HG03571 (cell line): ENCODE results near the gene MAD1L1.

ENCODE experiments used
- ATAC-seq: cut with Tn5 transposase; IDR thresholded peaks from one replicate; pipeline ENCODE4 v1.9.1; 2021; ENCODE audit not compliant: unreplicated experiment

Gene MAD1L1

DNA sequence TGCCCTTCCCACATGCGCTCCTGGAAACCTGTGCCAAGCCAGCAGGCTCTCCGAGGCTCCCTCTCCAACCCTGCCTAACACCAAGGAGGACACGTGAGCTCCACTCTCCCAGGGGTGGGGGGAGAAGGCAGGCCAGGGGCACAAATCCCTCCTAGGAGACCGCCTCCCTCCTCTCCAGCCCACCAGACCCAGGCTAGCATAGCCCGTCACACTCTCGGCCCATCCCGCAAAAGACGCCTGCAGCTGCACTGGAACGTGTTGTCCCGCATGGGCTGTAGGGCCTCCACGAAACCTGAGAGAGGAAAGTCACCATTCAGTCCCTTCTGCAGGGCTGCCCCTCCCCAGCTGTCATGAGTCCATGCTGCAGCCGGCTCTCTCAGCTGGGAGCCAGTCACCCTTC lies 126.3 kb downstream of the MAD1L1 start:
- no peak for ATAC-seq

DNA sequence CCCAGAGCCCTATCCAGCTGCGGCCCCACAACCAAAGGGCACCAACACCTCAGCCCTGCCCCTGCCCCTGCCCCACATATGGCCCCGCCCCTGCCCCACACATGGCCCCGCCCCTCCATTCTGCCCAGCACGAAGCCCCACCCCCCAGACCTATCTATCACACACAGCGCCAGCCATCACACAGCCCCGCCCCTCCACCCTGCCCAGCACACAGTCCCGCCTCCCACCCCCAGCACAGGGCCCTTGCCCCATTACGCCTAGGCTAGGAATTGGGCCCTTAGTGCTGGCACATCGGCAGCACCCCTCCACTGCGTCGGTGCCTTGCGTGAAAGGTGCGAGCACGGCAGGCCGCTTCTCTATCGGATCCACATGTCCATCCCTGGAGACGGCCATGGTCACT lies 126.8 kb downstream of the MAD1L1 start:
- ATAC-seq, result no peak

DNA sequence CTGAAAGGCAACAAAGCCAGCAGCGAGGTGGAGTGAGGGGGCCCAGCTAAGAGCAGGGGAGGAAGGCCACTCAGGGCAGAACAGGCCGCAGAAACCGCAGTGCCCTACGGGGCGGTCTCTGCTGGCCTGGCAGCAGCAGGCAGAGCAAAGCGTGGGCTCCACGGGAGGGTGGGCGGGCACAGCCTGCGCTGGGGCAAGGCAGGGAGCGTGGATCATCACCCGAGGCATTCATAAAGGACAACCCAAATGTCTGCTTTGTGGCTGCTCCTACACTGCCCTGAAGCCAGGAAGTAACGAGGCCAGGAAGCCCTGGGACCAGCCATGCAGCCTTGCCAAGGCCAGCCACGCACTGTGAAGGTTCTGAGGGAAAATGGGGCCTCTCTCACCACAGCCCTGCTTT lies 127.5 kb downstream of the MAD1L1 start:
- ATAC-seq, result no peak

DNA sequence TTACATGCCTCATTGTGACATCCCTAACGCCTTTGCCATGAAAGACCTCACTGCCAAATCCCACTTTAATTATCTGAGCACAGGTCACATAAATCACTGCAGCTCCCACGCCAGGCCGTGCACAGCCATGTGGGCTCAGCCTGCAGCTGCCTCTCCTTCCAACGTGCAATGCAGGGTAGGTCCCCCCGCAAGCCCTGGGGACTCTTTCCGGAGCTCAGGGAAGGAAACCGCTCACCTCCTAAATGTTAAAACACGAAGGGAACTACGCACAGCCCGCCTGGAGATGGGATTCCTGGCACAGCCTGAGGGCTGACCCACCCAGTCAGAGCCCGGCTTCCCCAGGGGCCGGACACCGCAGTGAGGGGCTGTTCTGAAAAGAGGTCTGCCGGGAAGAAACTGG lies 128.0 kb downstream of the MAD1L1 start:
- no peak for ATAC-seq

DNA sequence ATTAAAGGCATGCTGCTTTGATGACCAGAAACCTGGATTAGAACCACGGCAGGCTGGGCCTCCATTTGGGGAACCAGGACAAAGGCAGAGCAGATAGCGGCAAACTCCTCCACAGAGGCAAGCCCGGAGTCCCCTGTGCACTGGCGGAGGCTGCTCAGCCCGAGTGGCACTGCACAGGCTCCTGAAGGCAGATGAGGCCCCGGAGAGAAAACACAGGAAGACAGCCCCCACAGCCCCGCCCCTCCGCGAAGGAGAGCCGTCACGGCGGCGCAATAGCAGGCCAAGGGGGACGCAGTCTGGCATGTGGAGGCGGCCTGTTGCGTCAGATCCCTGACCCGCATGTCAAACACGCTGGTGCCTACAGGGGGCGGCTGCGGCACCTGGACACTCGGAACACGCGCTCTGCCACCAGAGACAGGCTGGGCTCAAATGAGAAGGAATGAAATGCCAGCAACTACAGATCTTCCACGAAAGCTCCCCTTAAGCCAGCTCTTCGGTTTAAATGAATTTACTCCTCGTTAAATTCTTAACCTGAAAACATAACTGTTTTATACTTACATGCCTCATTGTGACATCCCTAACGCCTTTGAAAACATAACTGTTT lies 128.5 kb downstream of the MAD1L1 start:
- ATAC-seq, result peak; percentile 44

DNA sequence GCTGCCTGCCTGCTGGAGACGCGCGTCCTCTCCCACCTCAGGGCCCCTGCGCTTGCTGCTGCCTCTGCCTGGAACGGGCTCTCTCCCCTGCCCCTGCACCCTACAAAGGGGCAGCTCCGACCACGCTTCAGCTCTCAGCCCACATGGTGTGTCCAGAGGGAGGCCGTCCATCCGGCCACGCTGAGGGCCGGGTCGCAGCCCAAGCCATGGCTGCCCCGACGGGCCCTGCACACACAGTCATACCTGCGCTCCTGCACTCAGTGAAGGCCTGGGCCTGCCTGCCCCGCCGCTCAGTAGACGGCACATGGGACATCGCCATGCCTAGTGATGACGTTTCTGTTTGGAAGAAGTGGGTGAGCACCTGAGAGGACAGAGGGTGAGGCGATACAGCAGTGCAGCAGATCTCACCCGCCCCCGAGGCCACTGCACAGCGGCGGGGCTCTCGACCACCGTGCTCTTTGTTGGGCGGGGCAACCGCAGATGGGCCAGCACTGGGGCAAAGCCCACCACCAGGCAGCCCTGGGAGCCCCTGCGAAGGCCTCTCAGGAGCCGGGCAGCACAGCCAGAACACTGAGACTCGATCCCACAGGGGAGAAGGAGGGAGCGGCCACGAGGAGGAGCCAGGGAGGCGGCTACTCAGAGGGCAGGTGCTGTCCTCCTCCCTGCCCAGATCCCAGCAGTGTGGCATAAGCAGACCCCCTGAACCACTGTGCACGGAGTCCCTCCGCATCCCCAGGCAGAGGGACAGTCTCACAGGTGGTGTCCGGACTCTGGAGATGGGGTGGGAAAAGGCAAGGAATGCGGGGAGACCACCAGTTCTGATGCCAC lies 129.5 kb downstream of the MAD1L1 start:
- no peak for ATAC-seq

DNA sequence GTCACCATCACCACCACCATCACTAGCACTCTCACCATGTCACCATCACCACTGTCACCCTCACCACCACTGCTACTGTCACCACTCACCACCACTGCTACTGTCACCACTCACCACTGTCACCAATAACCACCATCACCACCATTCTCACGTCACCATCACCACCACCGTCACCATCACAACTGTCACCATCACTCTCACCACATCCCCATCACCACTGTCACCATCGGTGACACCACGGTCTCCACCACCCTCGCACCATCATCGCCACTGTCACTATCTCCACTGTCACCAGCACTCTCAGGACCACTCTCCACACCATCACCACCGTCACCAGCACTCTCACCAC lies 130.4 kb downstream of the MAD1L1 start:
- no peak for ATAC-seq

DNA sequence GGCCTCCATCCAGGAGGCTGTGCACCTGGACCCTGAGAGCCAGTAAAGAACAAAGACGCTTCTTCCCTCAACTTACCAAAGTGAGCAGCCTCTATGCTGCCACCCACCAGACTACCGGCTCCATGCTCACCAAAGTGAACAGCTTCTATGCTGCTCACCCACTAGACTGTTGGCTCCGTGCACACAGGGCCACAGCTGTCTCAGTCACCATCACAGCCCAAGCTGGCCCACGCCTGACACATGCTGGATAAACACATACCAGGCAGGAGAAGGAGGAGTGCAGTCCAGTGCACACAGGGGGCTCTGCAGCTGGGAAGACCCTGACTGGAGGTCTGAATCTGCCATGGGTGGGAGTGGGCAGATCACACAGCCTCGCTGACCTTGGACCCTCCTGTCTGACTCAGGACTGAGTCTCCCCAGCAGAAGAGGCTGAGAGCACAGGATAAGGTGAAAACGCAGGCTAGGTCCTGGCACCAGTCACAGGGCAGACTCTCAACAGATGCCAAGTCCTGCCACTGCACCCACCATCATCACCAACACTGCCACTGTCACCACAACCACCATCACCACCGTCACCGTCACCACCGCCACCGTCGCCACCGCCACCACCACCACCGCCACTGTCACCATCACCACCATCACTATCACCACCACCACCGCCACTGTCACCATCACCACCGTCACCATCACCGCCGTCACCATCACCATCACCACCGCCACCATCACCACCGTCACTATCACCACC lies 130.9 kb downstream of the MAD1L1 start:
- ATAC-seq, result no peak

DNA sequence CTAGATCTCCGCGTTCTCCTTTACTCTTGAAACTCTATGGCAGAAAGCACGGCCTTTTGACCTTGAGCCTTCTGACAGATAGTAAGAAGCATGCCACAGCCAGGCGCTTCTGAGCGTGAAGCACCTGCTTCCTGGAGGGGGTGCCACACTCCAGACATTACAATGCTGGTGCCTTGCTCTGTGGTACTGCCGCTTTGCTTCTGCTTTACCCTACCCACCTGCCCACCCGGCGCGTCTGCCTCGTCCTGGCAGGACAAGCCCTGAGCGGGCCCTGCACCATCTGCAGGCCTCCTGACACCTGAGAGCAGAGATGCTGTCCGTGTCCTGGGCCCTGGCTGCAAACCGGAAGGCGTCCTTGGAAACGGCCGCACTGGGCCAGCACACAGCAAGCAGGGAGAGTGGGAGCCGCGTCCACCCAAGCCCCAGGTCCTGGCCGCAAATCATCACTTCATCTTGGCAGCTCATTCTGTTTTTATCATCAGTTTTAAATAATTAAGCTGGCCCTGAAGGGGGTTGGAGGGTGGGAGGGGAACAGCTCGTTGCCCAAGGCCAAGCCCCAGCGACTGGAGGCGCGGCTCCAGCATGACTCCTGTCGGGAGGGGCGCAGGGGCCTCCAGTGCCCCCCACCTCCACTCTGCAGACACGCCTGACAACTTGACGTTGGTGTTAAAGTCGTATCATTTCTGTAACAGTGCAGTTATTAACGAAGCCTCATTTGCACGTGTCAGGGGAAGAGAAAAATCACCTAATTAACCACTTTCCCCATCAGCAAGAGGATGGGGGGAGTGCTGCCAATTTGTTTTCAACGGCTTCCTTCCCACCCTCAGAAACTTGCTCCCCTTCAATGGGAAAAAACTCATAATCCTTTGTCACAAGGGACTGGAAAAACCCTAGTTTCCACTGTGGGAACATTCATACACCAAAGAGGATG lies 132.2 kb downstream of the MAD1L1 start:
- no peak for ATAC-seq

DNA sequence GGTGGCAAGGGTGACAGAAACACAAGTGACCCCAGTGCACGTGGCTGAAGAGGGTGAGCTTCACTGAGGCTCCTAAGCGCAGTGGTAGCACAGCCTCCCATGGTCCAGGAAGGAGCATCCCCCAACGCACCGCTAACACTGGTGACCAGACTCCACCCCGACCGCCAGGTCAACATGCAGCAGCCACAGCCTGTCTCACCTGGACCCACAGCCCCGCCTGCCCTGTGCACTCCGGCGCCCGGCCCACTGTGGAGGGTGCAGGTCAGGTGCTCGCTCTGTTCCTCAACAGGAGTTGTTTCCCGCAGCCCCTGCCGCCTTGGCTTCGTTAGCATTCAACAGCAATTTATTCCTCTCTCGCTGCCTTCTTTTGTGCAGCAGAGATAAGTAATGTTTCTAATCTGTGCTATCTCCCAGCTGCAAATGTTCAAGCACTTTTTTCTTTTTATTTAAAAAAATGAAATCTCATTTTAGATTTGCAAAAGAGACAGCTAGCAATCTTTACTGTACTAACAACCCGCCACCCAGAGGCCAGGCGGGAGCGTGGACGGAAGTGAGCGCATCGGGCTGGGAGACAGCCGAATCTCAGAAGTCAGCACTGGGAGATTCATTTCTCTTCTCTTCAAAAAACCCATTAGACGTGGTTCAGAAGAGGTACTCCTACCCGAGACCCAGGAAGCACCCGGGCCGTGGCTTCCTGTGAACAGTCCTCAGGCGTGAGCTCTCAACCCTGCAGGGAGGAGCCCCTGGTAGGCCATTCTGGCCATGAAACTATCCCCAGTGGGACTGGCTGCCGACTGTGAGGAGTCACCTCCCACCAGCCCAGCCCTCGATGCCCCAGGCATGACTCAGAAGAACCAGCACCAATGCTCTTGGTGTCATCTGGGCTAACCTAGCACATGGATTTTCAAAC lies 133.4 kb downstream of the MAD1L1 start:
- no peak for ATAC-seq

DNA sequence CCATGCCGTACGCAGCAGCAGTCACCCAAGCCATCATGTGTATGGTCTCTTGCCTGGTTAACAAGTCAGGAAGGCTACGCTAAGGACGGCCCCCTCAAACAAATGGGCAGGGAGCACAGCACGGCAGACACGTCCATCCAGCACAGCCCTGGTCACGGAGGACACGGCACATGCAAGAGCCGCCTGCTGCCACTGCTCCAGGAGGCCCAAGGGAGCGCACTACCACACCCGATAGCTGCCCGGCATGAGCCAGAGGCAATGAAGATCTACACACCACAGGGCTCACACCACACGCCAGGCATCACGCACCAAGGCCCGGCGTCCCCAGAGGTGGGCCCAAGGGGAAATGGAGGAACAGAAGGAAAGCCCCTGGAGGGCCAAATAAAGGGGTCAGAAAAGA lies 134.2 kb downstream of the MAD1L1 start:
- no peak for ATAC-seq

DNA sequence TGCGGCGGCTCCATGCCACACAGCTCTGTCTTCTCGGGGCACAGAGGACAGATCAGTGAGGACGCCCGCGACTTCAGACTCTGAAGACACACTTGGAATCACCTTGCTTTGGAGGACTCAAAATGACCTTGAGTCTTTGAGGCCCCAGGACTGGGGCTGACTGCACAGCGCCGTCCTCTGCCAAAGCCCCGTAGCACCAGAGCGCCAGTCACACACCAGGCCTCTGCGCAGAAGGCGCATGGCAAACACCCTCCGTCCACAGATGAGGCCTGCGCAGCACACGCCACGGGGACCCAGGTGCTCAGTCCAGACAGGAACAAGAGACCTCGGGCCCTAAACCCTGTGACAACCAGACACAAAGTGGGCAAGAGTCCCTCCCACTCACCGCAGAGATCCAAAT lies 134.7 kb downstream of the MAD1L1 start:
- no peak for ATAC-seq

DNA sequence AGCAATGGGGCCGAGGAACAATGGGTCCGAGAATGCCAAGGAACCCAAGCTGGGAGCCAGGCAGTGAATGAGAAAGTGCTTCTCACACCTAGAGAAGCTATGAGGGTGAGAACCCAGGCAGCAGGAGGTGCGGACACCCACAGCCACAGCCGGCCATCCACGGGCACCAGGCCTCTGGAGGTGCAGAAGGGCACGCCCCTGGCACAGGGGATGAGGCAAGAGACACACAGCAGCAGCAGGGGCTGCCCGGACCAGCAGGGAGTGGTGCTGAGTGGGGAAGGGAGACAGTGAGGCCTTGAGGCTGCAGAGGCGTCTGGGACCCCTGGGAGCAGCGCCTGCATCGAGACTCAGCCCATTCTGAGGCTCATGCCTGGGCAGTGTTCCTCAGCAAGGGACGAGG lies 135.3 kb downstream of the MAD1L1 start:
- no peak for ATAC-seq

DNA sequence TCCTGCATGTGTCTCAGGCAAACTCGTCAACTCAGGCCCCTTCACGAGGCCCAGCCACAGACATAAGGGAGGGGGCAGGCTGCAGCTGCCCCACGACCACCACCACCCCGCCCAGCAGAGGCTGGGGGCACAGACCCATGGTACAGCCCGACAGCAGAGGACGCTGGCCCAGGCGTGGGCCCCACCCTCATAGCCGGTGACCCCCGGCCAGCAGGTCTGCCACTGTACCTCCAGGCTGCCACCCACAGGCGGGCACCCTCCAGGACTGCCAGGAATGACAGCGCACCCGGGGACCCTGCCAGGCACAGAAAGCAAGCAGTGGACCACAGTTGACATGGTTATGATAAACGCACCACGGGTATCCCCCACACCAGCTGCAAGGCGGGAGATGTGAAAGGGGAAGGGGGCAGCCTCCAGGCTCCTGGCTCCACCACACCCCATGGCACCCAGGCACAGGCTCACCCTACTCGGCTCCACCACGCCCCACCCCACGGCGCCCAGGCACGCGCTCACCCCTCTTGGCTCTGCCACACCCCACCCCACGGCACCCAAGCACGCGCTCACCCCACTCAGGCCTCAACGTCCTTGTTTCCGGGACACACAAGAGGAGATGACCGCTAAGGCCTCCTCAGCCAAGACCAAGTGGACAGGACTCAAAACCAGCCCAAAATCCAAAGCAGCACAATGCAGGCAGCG lies 135.9 kb downstream of the MAD1L1 start:
- ATAC-seq, result no peak

DNA sequence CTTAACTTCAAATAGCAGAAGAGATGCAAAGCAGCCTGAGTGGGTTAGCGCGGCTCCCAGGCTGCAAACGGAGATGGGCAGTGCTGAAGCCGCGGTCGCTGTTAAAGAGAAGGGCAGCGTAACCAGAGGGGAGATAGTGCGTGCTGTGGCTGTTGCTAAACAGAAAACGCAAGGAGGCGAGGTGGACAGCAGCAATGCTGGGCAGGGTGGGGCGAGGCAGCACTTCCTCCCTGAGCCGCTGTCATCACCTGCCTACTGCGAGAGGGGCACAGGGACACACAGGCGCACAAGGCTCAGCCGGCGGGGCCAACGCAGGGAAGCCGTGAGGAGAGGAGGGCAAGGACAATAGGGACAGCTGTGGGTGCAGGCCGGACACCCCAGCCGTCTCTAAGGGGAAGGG lies 137.3 kb downstream of the MAD1L1 start:
- ATAC-seq, result no peak

DNA sequence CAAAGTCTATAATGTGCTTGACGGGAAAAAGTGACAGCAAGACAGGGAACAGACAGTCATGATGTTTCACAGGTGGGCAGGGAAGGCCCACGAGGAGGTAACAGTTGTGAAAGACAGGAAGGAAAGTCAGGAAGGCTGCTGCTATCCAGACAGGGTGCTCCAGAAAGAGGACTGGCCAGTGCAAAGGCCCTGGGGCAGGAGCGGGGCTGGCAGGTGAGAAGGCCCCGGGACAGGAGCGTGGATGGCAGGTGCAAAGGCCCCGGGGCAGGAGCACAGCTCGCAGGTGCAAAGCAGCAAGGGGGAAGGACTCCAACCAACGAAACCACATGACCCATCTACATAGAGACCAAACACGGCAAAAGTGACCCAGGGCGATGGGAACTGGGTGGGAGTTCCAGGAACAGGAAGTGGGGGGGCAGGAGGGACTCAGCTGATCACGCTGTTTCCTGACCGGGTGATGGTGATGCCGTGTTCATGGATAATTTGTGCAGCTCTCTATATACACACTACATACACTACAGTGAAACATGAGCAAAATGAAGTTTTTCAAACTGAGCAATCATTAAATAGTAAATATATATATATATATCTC lies 138.2 kb downstream of the MAD1L1 start:
- no peak for ATAC-seq

DNA sequence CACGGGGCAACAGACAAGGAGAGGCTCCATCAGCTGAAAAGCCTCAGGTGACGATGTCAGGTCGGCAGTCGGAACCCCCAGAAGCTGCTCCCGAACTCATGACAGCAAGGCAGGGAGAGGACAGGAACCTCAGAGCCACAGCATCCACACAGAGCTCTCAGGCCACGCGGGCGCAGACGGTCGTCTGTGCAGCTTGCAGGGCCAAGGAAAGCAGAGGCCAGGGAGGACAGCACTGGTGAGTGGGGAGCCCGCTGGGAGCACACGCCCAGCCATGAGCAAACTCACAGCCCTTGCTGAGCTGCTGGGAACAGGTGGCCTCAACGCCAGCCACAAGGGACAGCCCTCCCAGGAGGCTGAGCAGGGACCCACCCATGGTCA lies 138.9 kb downstream of the MAD1L1 start:
- ATAC-seq, result no peak

DNA sequence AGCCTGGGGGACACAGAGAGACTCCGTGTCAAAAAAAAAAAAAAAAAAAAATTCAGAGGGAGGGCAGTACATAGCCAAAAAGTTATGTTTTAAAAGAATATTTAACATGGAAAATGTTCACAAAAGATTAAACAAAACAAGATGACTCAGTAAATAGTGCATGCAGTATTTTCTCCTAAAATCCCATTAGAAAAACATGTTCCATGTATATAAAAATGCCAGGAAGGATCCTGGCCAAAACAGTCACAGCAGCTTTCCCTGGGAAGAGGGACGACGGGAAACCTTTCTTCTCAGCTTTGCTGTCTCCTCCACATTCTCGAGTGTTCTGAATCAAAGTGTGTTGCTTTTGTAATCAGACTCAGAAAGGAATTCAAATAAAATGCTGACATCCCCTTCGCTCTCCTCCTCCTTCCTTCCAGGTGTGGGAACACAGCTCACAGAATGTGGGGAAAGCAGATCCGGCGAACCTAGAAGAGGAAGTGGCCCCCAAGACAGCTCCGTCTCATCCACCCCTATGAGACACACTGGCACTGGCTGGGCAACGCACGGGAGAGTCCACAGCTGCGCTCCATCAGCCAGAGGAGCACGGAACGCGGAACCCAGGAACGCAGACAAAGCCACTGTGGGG lies 139.4 kb downstream of the MAD1L1 start:
- no peak for ATAC-seq

DNA sequence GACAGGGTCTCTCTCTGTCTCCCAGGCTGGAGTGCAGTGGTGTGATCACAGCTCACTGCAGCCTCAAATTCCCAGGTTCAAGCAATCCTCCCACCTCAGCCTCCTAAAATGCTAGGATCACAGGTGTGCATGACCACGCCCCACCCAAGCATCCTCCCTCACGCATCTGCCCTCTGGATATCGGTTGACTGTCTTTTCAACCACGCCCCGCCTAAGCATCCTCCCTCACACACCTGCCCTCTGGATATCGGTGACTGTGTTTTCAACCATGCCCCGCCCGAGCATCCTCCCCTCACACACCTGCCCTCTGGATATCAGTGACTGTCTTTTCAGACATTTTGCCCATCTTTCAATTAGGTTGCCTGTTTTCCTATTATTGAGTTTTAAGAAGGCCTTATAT lies 140.5 kb downstream of the MAD1L1 start:
- no peak for ATAC-seq
